ENCODE measurements around the gene BABAM1. TPM values are rescaled to one million over a fixed set of nuclear protein-coding genes. Genes with fewer than 3 reads are reported as not detected.
"Not testable (repeated sequence)": the region's sequence is repeated elsewhere in the genome, so short reads cannot be mapped to it uniquely, and the experiment has no call there.

The BABAM1 gene
- total RNA-seq, 2 experiments from 2014 or later: 98.5 to 100 TPM

- ChIA-PET CTCF (interaction anchor here (1.1 to 7.9 kb wide), 5 partner anchors 18 to 58 kb away, joined by 3 to 64 read pairs (median 6); partner anchors contain the start of genes ANKLE1 and DDA1), POLR2A (interaction anchor here (1.0 to 1.3 kb wide), 4 partner anchors 12 to 156 kb away, joined by 3 read pairs; partner anchors contain the start of genes MVB12A and OCEL1)
- H3K4me3 Mint-ChIP-seq: no peak overlapping the region
- no peaks in the 10 kb centered on the region for H3K36me3 Mint-ChIP-seq (ENCODE audit: low read depth)
- H3K27ac Mint-ChIP-seq: no peak overlapping the region
- no peaks in the 10 kb centered on the region for H3K27me3 Mint-ChIP-seq
- no peaks in the 10 kb centered on the region for H3K9me3 Mint-ChIP-seq
- H3K4me1 Mint-ChIP-seq: peaks cover 34% of the 10 kb centered on the region
- no peak for DNase-seq
Observed at GRCh38 chr19:17263712-17264640, 3.3 kb upstream of the BABAM1 start.

DNA sequence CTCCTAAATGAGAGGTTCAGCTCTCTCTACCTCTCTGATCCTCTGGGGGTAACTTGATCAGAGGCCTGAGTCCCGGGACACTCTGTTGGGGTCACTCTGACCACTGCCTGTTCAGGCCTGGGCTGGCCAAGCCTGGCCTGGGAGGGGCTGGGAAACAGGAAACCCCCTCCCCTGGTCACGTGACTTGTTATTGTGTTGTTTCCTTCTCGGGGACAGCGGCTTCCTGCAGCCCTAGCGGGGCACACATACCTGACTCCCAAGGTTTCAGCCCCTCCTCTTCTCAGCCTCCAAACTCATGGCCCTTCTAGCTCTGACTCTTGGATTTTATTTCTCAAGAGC, 2.6 kb upstream of the BABAM1 start, which contains the start of gene USHBP1:
TSS of gene USHBP1 (minus strand) at position 105 of the 339 bp plus-strand sequence. CDS start 446 bp downstream, outside the sequence.
- Mint-ChIP-seq H3K27ac (no peak within 1 kb of the TSS), H3K27me3 (no peaks in the 10 kb centered on the region), H3K36me3 (ENCODE audit: low read depth) (no peaks in the 10 kb centered on the region), H3K9me3 (no peaks in the 10 kb centered on the region), H3K4me3 (no peak within 1 kb of the TSS), H3K4me1 (peaks cover 35% of the 10 kb centered on the region)
- ChIA-PET POLR2A (interaction anchor here (0.8 to 1.5 kb wide), 5 partner anchors 12 to 155 kb away, joined by 3 read pairs; partner anchors contain the start of genes MVB12A and OCEL1), CTCF (interaction anchor here (1.0 to 7.9 kb wide), 8 partner anchors 9 to 199 kb away, joined by 3 to 64 read pairs (median 4); partner anchors contain the start of genes ANKLE1 and DDA1)
- DNase-seq: no peak

DNA sequence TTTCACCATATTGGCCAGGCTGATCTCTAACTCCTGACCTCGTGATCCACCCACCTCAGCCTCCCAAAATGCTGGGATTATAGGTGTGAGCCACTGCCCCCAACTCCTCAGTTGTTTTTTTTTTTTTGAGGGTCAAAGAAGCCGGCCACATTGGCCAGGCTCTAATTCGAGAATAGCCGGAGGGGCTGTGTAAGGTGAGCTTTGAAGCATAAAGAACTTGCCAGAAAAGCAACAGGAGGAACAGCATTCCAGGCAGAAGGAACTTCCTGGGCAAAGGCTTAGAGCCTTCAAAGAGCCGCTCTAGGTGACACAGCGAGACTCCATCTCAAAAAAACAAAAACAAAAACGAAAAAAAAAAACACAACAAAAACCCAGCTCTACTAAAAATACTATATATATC, 1.2 kb upstream of the BABAM1 start:
- ChIA-PET CTCF (interaction anchor here (0.6 to 2.9 kb wide), 11 partner anchors 8 to 230 kb away, joined by 3 to 33 read pairs (median 6); partner anchors contain the start of genes ABHD8, ANKLE1 and DDA1), POLR2A (interaction anchor here (1.5 to 4.2 kb wide), 3 partner anchors 15 to 40 kb away, joined by 3 to 26 read pairs (median 6); partner anchors contain the start of genes ANKLE1 and OCEL1)
- H3K9me3 Mint-ChIP-seq: no peaks in the 10 kb centered on the region
- peaks cover 32% of the 10 kb centered on the region for H3K4me1 Mint-ChIP-seq
- DNase-seq: no peak
- peaks cover 3% of the 10 kb centered on the region for H3K36me3 Mint-ChIP-seq (ENCODE audit: low read depth)
- H3K4me3 Mint-ChIP-seq: no peak overlapping the region
- H3K27ac Mint-ChIP-seq: no peak overlapping the region
- no peaks in the 10 kb centered on the region for H3K27me3 Mint-ChIP-seq

DNA sequence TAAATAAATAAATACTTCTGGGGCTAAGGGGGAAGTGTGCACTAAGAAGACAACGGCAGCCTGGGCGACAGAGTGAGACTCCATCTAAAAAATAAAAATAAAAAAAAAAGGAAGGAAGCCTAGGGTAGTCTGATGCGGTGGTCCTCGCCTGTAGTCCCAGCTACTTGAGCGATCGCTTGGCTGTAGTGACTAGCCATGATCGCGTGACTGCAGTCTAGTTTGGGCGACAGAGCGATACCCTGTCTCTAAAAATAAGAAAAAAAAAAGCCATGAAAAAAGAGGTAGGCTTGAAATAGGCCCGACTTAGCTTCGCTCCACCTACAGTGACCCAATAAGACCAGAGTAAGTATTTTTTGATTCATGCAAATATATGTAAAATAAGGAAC, 661 bp upstream of the BABAM1 start:
- POLR2A ChIA-PET: interaction anchor here (0.5 to 4.2 kb wide), 12 partner anchors 14 to 222 kb away, joined by 3 to 26 read pairs (median 4); partner anchors contain the start of genes ANKLE1, BST2, DDA1 and HAUS8
- Mint-ChIP-seq H3K9me3 (no peaks in the 10 kb centered on the region), H3K4me3 (peak overlapping the region; percentile 85), H3K27me3 (no peaks in the 10 kb centered on the region), H3K36me3 (ENCODE audit: low read depth) (peaks cover 8% of the 10 kb centered on the region), H3K27ac (peak overlapping the region; percentile 47), H3K4me1 (peaks cover 31% of the 10 kb centered on the region)
- CTCF ChIA-PET: interaction anchor here (0.6 to 2.9 kb wide), 19 partner anchors 9 to 825 kb away, joined by 3 to 33 read pairs (median 4); partner anchors contain the start of genes ABHD8, ANKLE1, DDA1 and MRPL34
- DNase-seq: no peak

GRCh38 chr19:17268754-17269153, 1.5 kb downstream of the BABAM1 start:
- Mint-ChIP-seq H3K36me3 (ENCODE audit: low read depth) (peaks cover 11% of the 10 kb centered on the region), H3K27me3 (no peaks in the 10 kb centered on the region), H3K9me3 (no peaks in the 10 kb centered on the region), H3K4me1 (peaks cover 28% of the 10 kb centered on the region), H3K27ac (no peak overlapping the region), H3K4me3 (peak overlapping the region; percentile 49)
- no peak for DNase-seq
- CTCF ChIA-PET: interaction anchor here (0.7 to 2.9 kb wide), 5 partner anchors 14 to 496 kb away, joined by 3 to 33 read pairs (median 10); partner anchors contain the start of gene ANKLE1
- POLR2A ChIA-PET: interaction anchor here (4.2 kb wide), 1 partner anchor 12 kb away, joined by 26 read pairs; the partner anchor contains the start of gene ANKLE1

GRCh38 chr19:17274892-17275291, 7.6 kb downstream of the BABAM1 start:
- H3K4me1 Mint-ChIP-seq, H3K27ac Mint-ChIP-seq, DNase-seq, H3K4me3 Mint-ChIP-seq, H3K9me3 Mint-ChIP-seq, H3K27me3 Mint-ChIP-seq, CTCF ChIA-PET, POLR2A ChIA-PET: not testable (repeated sequence)
- H3K36me3 Mint-ChIP-seq (ENCODE audit: low read depth): peaks cover 37% of the 10 kb centered on the region

GRCh38 chr19:17275441-17276175, 8.4 kb downstream of the BABAM1 start:
- Mint-ChIP-seq H3K27me3 (no peaks in the 10 kb centered on the region), H3K4me3 (no peak overlapping the region), H3K9me3 (no peaks in the 10 kb centered on the region), H3K27ac (no peak overlapping the region), H3K36me3 (ENCODE audit: low read depth) (peaks cover 34% of the 10 kb centered on the region), H3K4me1 (peaks cover 2% of the 10 kb centered on the region)
- ChIA-PET CTCF (no interaction called here), POLR2A (interaction anchor here (1.0 kb wide), 1 partner anchor 11 kb away, joined by 3 read pairs; the partner anchor contains the start of gene USHBP1)
- no peak for DNase-seq

GRCh38 chr19:17279436-17279835, 12.2 kb downstream of the BABAM1 start:
- Mint-ChIP-seq H3K27ac (peak overlapping the region; percentile 35), H3K4me3 (no peak overlapping the region), H3K9me3 (no peaks in the 10 kb centered on the region), H3K4me1 (peaks cover 14% of the 10 kb centered on the region), H3K36me3 (ENCODE audit: low read depth) (peaks cover 29% of the 10 kb centered on the region), H3K27me3 (no peaks in the 10 kb centered on the region)
- ChIA-PET POLR2A (interaction anchor here (3.5 kb wide), 1 partner anchor 12 kb away, joined by 26 read pairs; the partner anchor contains the start of gene BABAM1), CTCF (interaction anchor here (0.6 to 5.4 kb wide), 3 partner anchors 13 to 22 kb away, joined by 3 to 64 read pairs (median 6); partner anchors contain the start of gene USHBP1)
- no peak for DNase-seq

DNA sequence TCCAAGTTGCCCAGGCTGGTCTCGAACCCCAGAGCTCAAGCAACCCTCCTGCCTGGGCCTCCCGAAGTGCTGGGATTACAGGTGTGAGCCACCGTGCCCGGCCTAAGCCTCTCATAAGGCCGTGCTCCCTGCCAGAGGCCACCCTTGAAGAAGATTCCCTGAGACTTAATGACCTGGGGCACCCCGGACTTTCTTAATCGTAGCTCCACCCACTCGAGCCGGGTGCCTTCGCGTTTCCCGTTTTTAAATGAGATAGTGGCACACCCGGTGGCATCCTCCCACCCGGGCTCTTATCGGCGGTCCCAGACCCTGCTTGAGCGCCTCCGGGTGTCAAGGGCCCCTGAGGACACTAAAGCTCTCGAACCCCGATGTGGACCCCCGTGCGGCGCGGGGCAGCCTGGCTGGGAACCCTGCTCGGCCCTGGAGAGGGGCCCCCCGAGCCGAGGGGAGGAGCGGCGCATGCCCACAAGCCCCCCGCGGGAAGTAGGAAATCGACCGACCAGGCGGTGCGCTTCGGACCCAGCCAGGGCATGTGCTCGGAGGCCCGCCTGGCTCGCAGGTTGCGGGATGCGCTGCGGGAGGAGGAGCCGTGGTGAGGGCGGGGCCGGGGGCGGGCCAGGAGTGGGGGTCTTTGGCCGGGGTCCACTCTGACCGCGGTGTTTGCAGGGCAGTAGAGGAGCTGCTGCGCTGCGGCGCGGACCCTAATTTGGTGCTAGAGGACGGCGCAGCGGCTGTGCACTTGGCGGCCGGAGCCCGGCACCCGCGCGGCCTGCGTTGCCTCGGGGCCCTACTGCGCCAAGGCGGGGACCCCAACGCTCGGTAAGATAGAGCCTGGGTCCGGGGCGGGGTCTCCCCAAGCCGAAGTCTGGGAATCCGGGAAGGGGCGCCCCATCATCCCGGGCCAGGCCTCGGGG, 14.4 kb downstream of the BABAM1 start, which contains the start of gene ANKLE1:
TSS of gene ANKLE1 (plus strand) at position 511 of the 914 bp plus-strand sequence. CDS start at position 531, 20 bp downstream.
- POLR2A ChIA-PET: interaction anchor here (0.8 to 3.5 kb wide), 12 partner anchors 8 to 205 kb away, joined by 3 to 26 read pairs (median 4); partner anchors contain the start of genes BABAM1, OCEL1 and USE1
- H3K27me3 Mint-ChIP-seq: no peaks in the 10 kb centered on the region
- H3K4me3 Mint-ChIP-seq: peak within 1 kb of the TSS; percentile 85
- peaks cover 14% of the 10 kb centered on the region for H3K4me1 Mint-ChIP-seq
- no peaks in the 10 kb centered on the region for H3K9me3 Mint-ChIP-seq
- peak within 1 kb of the TSS; percentile 75 for H3K27ac Mint-ChIP-seq
- peaks cover 20% of the 10 kb centered on the region for H3K36me3 Mint-ChIP-seq (ENCODE audit: low read depth)
- CTCF ChIA-PET: interaction anchor here (0.7 to 5.4 kb wide), 8 partner anchors 10 to 67 kb away, joined by 3 to 64 read pairs (median 6); partner anchors contain the start of genes BABAM1, DDA1, USE1 and USHBP1
- DNase-seq: peak; percentile 59

DNA sequence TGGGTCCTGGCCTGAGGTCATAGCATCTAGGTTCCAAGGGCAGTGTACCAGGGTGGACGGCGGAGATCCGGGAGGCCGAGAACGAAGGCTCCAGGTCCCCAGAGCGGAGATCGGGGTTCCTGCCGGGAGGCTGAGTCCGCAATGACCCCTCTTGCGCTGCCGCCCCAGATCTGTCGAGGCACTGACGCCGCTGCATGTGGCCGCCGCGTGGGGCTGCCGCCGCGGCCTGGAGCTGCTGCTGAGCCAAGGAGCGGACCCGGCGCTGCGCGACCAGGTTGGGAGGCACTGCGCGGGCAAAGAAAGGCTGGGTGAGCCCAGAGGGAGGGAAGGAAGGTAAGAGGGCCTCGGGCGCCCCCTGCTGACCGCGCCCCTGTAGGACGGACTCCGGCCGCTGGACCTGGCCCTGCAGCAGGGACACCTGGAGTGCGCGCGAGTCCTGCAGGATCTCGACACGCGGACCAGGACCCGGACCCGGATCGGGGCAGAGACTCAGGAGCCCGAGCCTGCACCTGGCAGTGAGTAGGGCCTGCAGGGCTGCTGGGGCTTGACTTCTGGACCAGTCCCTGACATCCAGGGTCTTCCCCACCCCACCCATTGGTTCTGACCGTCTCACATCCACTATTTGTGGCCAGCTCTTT, 15.4 kb downstream of the BABAM1 start:
- DNase-seq: peak; percentile 84
- H3K27me3 Mint-ChIP-seq: no peaks in the 10 kb centered on the region
- ChIA-PET CTCF (interaction anchor here (0.7 to 5.4 kb wide), 10 partner anchors 9 to 214 kb away, joined by 3 to 64 read pairs (median 4); partner anchors contain the start of genes BABAM1, DDA1, USE1 and USHBP1), POLR2A (interaction anchor here (1.0 to 3.5 kb wide), 9 partner anchors 10 to 206 kb away, joined by 3 to 26 read pairs (median 3); partner anchors contain the start of genes BABAM1, OCEL1 and USE1)
- H3K4me3 Mint-ChIP-seq: peak overlapping the region; percentile 85
- peaks cover 11% of the 10 kb centered on the region for H3K36me3 Mint-ChIP-seq (ENCODE audit: low read depth)
- peaks cover 14% of the 10 kb centered on the region for H3K4me1 Mint-ChIP-seq
- H3K27ac Mint-ChIP-seq: peak overlapping the region; percentile 75
- H3K9me3 Mint-ChIP-seq: no peaks in the 10 kb centered on the region
